Endothelial cell of umbilical vein (primary cell): ENCODE data around the gene ZSCAN25.

Source experiments
- CTCF ChIP-seq, 2 donors: IDR thresholded peaks; 1 replicate in 1 of 2; 2 replicates in 1 of 2; pipeline ENCODE4 v1.5.1; 2011; ENCODE audit warnings: low read length in 2 of 2, mild to moderate bottlenecking in 2 of 2, moderate library complexity in 2 of 2, control low read depth in 1 of 2, inconsistent platforms in 1 of 2, low read depth in 1 of 2; ENCODE audit not compliant: insufficient read depth in 1 of 2; ENCODE audit errors: extremely low read depth in 1 of 2
- EZH2 ChIP-seq: IDR thresholded peaks from 2 replicates; pipeline ENCODE4 v1.6.1; 2012; ENCODE audit warnings: borderline replicate concordance, low read depth, mild to moderate bottlenecking, moderate library complexity, low read length, inconsistent platforms; ENCODE audit not compliant: severe bottlenecking
- GATA2 ChIP-seq: IDR thresholded peaks from 2 replicates; pipeline ENCODE4 v1.7.0; 2011; ENCODE audit warnings: low read depth, mild to moderate bottlenecking, moderate library complexity, mixed read lengths, low read length; ENCODE audit not compliant: insufficient read length, insufficient read depth
- MAX ChIP-seq: IDR thresholded peaks from 2 replicates; pipeline ENCODE4 v1.6.1; 2011; ENCODE audit not compliant: insufficient read depth, insufficient read length
- POLR2A ChIP-seq: IDR thresholded peaks from 2 replicates; pipeline ENCODE4 v1.6.1; 2012; ENCODE audit warnings: low read depth, mild to moderate bottlenecking, control low read depth, low read length
- POLR2AphosphoS5 ChIP-seq: IDR thresholded peaks from 2 replicates; pipeline ENCODE4 v1.6.1; 2012; ENCODE audit warnings: low read depth, mild to moderate bottlenecking, control low read depth, low read length, moderate library complexity; ENCODE audit not compliant: insufficient read depth

- TF ChIP-seq CTCF (IDR thresholded peaks at IDR 0.05; ENCODE audit: extremely low read depth in 1 of 2, insufficient read depth in 1 of 2, low read depth in 1 of 2, low read length in 2 of 2) (no peak), POLR2AphosphoS5 (no peak), EZH2 (no peak), MAX (no peak), POLR2A (no peak), GATA2 (no peak)
Measured at GRCh38 chr7:99623091-99623693, 6.4 kb downstream of the ZSCAN25 start.
